MCF 10A (cell line): ENCODE measurements around the gene CD300C. TPM values are rescaled to one million over a fixed set of nuclear protein-coding genes. Genes with fewer than 3 reads are reported as not detected.

Source experiments
- BruUV-seq: library from RNA; stranded (reverse); fragments of 400-500 nt; replicated peaks from 2 replicates; lab custom pipeline; 2021; lab: Mats Ljungman, UMichigan
- CTCF ChIA-PET: fragments of 300-600 bp; sonication (Branson Sonifier 250); formaldehyde crosslinking; extraction: SDS; loops from one replicate; lab custom pipeline; 2021; ENCODE audit warnings: antibody characterized with exemption, inconsistent platforms; lab: Yijun Ruan, JAX
- POLR2A ChIA-PET: fragments of 300-600, 350-650 bp; sonication (Branson Sonifier 250); formaldehyde crosslinking; extraction: SDS; loops from one replicate; lab custom pipeline; 2020; ENCODE audit warnings: antibody characterized with exemption, inconsistent platforms; lab: Yijun Ruan, JAX
- DNase-seq: peaks from one replicate; pipeline ENCODE4 v3.0.0-alpha.2; 2018; ENCODE audit not compliant: unreplicated experiment
- H3K27ac Mint-ChIP-seq: one replicate; pipeline ENCODE4 v1.8.0; 2022; ENCODE audit warnings: mild to moderate bottlenecking, low read depth, mixed read lengths; ENCODE audit not compliant: unreplicated experiment
- H3K27me3 Mint-ChIP-seq: one replicate; pipeline ENCODE4 v1.8.0; 2022; ENCODE audit warnings: mixed read lengths; ENCODE audit not compliant: insufficient read depth, unreplicated experiment
- H3K36me3 Mint-ChIP-seq: one replicate; pipeline ENCODE4 v1.8.0; 2022; ENCODE audit warnings: mild to moderate bottlenecking, moderate library complexity, mixed read lengths; ENCODE audit not compliant: insufficient read depth, unreplicated experiment
- H3K4me1 Mint-ChIP-seq: one replicate; pipeline ENCODE4 v1.8.0; 2022; ENCODE audit warnings: mixed read lengths; ENCODE audit not compliant: insufficient read depth, unreplicated experiment
- H3K4me3 Mint-ChIP-seq: one replicate; pipeline ENCODE4 v1.8.0; 2022; ENCODE audit warnings: mild to moderate bottlenecking, moderate library complexity, mixed read lengths; ENCODE audit not compliant: unreplicated experiment
- H3K9me3 Mint-ChIP-seq: one replicate; pipeline ENCODE4 v1.8.0; 2022; ENCODE audit warnings: mixed read lengths; ENCODE audit not compliant: unreplicated experiment
- intact Hi-C: fragments of 100-400 bp; cut with micrococcal nuclease; formaldehyde crosslinking; loops from 2 replicates; pipeline ENCODE4 v1.14.1; 2022
- total RNA-seq: library from RNA; stranded (reverse); gene quantifications from 2 replicates; pipeline ENCODE4 v1.2.3, GENCODE V29; 2022
- TF ChIP-seq, protein P1 (sequence below): fragments of 200-600 bp; IDR thresholded peaks from one replicate; pipeline ENCODE4 v1.8.0; 2022; ENCODE audit warnings: antibody characterized with exemption, mild to moderate bottlenecking; ENCODE audit not compliant: unreplicated experiment

Gene CD300C
- total RNA-seq, 1 experiment from 2014 or later = not detected

DNA sequence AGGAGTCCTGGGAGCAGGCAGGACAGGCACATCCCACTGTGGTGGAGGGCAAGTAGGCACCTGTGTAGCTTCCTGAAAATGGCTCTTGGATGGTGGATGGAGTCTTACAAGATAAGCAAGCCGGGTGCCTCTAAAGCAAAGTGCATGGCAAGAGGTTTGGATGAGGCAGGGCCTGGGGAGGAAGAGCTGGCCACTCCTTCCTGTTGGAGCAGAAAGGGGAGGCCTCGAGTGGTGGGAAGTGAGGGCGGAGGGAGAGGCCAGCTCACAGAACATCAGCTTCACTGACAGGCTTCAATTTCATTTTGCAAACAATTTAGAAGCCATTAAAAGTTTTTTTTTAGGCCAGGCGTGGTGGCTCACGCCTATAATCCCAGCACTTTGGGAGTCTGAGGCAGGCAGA lies 48.4 kb downstream of the CD300C start:
- Mint-ChIP-seq H3K27me3 (peaks cover 10% of the 10 kb centered on the region), H3K27ac (no peak overlapping the region), H3K4me1 (no peaks in the 10 kb centered on the region), H3K4me3 (no peak overlapping the region), H3K36me3 (no peaks in the 10 kb centered on the region), H3K9me3 (no peaks in the 10 kb centered on the region)
- no peak for DNase-seq
- TF ChIP-seq, protein P1, sequence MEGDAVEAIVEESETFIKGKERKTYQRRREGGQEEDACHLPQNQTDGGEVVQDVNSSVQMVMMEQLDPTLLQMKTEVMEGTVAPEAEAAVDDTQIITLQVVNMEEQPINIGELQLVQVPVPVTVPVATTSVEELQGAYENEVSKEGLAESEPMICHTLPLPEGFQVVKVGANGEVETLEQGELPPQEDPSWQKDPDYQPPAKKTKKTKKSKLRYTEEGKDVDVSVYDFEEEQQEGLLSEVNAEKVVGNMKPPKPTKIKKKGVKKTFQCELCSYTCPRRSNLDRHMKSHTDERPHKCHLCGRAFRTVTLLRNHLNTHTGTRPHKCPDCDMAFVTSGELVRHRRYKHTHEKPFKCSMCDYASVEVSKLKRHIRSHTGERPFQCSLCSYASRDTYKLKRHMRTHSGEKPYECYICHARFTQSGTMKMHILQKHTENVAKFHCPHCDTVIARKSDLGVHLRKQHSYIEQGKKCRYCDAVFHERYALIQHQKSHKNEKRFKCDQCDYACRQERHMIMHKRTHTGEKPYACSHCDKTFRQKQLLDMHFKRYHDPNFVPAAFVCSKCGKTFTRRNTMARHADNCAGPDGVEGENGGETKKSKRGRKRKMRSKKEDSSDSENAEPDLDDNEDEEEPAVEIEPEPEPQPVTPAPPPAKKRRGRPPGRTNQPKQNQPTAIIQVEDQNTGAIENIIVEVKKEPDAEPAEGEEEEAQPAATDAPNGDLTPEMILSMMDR = no peak
- intact Hi-C loops = no loop called here
- BruUV-seq = no TSS peak
- ChIA-PET CTCF (interaction anchor here (0.6 to 2.2 kb wide), 3 partner anchors 118 to 295 kb away, joined by 3 to 10 read pairs (median 7); no protein-coding TSS in a partner anchor), POLR2A (no interaction called here)

GRCh38 chr17:74493331-74493833 lies 52.5 kb downstream of the CD300C start:
- peak; percentile 70 for DNase-seq
- TF ChIP-seq, protein P1 = peak; percentile 82
- POLR2A ChIA-PET = no interaction called here
- Mint-ChIP-seq H3K4me3 (no peak overlapping the region), H3K27ac (no peak overlapping the region), H3K4me1 (no peaks in the 10 kb centered on the region), H3K27me3 (peaks cover 28% of the 10 kb centered on the region), H3K9me3 (no peaks in the 10 kb centered on the region), H3K36me3 (no peaks in the 10 kb centered on the region)
- CTCF ChIA-PET = interaction anchor here (0.5 to 4.1 kb wide), 9 partner anchors 16 to 490 kb away, joined by 3 to 32 read pairs (median 4); no protein-coding TSS in a partner anchor
- no TSS peak for BruUV-seq
- intact Hi-C loops = loop anchor here (1.0 kb wide), 4 partner anchors 36 to 125 kb away; no protein-coding TSS in a partner anchor

- Mint-ChIP-seq H3K4me3 (no peak overlapping the region), H3K27me3 (peaks cover 28% of the 10 kb centered on the region), H3K36me3 (no peaks in the 10 kb centered on the region), H3K9me3 (no peaks in the 10 kb centered on the region), H3K27ac (no peak overlapping the region), H3K4me1 (no peaks in the 10 kb centered on the region)
- POLR2A ChIA-PET = interaction anchor here (0.6 to 1.1 kb wide), 3 partner anchors 11 to 125 kb away, joined by 3 to 4 read pairs (median 3); no protein-coding TSS in a partner anchor
- CTCF ChIA-PET = interaction anchor here (0.6 to 4.1 kb wide), 7 partner anchors 11 to 306 kb away, joined by 3 to 32 read pairs (median 4); no protein-coding TSS in a partner anchor
- TF ChIP-seq, protein P1 = no peak
- no TSS peak for BruUV-seq
- no peak for DNase-seq
- intact Hi-C loops = no loop called here
Measured at GRCh38 chr17:74491626-74492025, 54.3 kb downstream of the CD300C start.

Other genes starting within 250 kb of the CD300C start
- not detected in 2 replicates for gene KIF19, start 219.9 kb downstream of the CD300C start, total RNA-seq
- not detected in 2 replicates for gene BTBD17, start 184.2 kb downstream of the CD300C start, total RNA-seq
- gene GPR142, start 178.6 kb downstream of the CD300C start, total RNA-seq = not detected in 2 replicates
- gene GPRC5C, start 114.0 kb downstream of the CD300C start, total RNA-seq = 17.7 and 20.6 TPM in 2 replicates
- not detected in 2 replicates for gene CD300A, start 79.5 kb downstream of the CD300C start, total RNA-seq
- gene CD300LB, start 14.6 kb downstream of the CD300C start, total RNA-seq = not detected in 2 replicates
- not detected in 2 replicates for gene CD300H, start 21.4 kb upstream of the CD300C start, total RNA-seq
- not detected in 2 replicates for gene CD300LD, start 46.2 kb upstream of the CD300C start, total RNA-seq
- not detected in 2 replicates for gene CD300E, start 77.6 kb upstream of the CD300C start, total RNA-seq
- not detected in 2 replicates for gene CD300LF, start 166.8 kb upstream of the CD300C start, total RNA-seq
- gene RAB37, start 191.1 kb upstream of the CD300C start, total RNA-seq = not detected in 2 replicates
- gene NHERF1, start 202.5 kb upstream of the CD300C start, total RNA-seq = 23.9 and 25.3 TPM in 2 replicates
- gene NAT9, start 230.2 kb upstream of the CD300C start, total RNA-seq = 58.1 and 64.8 TPM in 2 replicates